ENCODE results near the gene HNRNPF. TPM values are rescaled to one million over a fixed set of nuclear protein-coding genes. Genes with fewer than 3 reads are reported as not detected.
A peak's percentile ranks its signal among the peaks of the same experiment; 100 is the strongest.

HNRNPF gene
- total RNA-seq, 6 experiments from 2014 or later: 106 to 160 (median 121) TPM

- Histone ChIP-seq H3K4me3 (no peak overlapping the region), H3K27me3 (no peaks in the 10 kb centered on the region), H3K36me3 (no peaks in the 10 kb centered on the region), H3K27ac (no peak overlapping the region), H3K4me1 (no peaks in the 10 kb centered on the region), H3K9me3 (no peaks in the 10 kb centered on the region)
- no peak for TF ChIP-seq POLR2A (IDR thresholded peaks at IDR 0.05)
- TF ChIP-seq, protein P1, sequence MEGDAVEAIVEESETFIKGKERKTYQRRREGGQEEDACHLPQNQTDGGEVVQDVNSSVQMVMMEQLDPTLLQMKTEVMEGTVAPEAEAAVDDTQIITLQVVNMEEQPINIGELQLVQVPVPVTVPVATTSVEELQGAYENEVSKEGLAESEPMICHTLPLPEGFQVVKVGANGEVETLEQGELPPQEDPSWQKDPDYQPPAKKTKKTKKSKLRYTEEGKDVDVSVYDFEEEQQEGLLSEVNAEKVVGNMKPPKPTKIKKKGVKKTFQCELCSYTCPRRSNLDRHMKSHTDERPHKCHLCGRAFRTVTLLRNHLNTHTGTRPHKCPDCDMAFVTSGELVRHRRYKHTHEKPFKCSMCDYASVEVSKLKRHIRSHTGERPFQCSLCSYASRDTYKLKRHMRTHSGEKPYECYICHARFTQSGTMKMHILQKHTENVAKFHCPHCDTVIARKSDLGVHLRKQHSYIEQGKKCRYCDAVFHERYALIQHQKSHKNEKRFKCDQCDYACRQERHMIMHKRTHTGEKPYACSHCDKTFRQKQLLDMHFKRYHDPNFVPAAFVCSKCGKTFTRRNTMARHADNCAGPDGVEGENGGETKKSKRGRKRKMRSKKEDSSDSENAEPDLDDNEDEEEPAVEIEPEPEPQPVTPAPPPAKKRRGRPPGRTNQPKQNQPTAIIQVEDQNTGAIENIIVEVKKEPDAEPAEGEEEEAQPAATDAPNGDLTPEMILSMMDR (IDR thresholded peaks at IDR 0.05): peak; percentile 93 to 95 (median 95)
- WGBS (ENCODE audit: insufficient coverage, low coverage, low lambda C conversion rate, missing lambda C conversion rate): 44% methylated on average over 7 of the region's 13 CpGs
- peak; percentile 99 to 100 (median 100) for ATAC-seq
- peak; percentile 84 to 87 (median 85) for DNase-seq
- intact Hi-C loops (cut with DNase I): loop anchor here in 1 of 2 donors (10.0 kb wide), 1 partner anchor 54 kb away; no protein-coding TSS in a partner anchor
These were observed 60.3 kb downstream of the HNRNPF start for GRCh38 chr10:43348511-43349312.

DNA sequence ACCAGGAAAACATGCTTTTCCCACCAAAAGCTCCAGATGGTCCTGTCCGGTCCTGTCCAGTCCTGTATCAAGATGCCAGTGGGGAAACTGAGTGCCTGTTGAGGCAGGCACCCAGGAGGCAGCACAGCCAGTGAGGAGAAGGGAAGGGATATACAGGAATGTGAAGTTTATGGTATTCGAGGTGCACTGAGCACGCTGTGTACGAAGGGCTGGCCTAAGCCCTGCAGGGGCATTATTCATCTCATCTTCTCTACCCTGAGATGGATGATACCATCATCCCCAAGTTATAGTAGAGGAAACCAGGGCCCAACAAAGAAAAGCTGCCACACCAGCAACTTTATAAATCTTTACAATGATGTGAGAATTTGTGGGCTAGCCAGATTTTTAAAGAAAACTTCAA is 61.0 kb downstream of the HNRNPF start:
- no peaks in the 10 kb centered on the region for H3K27me3 ChIP-seq
- H3K27ac ChIP-seq: no peak overlapping the region
- H3K4me1 ChIP-seq: no peaks in the 10 kb centered on the region
- H3K36me3 ChIP-seq: no peaks in the 10 kb centered on the region
- H3K9me3 ChIP-seq: no peaks in the 10 kb centered on the region
- no peak for ATAC-seq
- no peak for DNase-seq
- H3K4me3 ChIP-seq: no peak overlapping the region
- 94% methylated on average over 2 of the region's 4 CpGs for WGBS (ENCODE audit: insufficient coverage, low coverage, low lambda C conversion rate, missing lambda C conversion rate)
- intact Hi-C loops (cut with DNase I): loop anchor here in 1 of 2 donors (10.0 kb wide), 1 partner anchor 53 kb away; no protein-coding TSS in a partner anchor
- TF ChIP-seq POLR2A (IDR thresholded peaks at IDR 0.05): no peak
- TF ChIP-seq, protein P1 (IDR thresholded peaks at IDR 0.05): no peak

- no peak for DNase-seq
- WGBS (ENCODE audit: insufficient coverage, low coverage, low lambda C conversion rate, missing lambda C conversion rate): 82% methylated on average over 4 of the region's 8 CpGs
- TF ChIP-seq POLR2A (IDR thresholded peaks at IDR 0.05): no peak
- TF ChIP-seq, protein P1 (IDR thresholded peaks at IDR 0.05): no peak
These were observed 64.9 kb downstream of the HNRNPF start for GRCh38 chr10:43344051-43344450.

GRCh38 chr10:43343126-43343525 is 65.9 kb downstream of the HNRNPF start:
- DNase-seq: no peak
- no peak for TF ChIP-seq POLR2A (IDR thresholded peaks at IDR 0.05)
- TF ChIP-seq, protein P1 (IDR thresholded peaks at IDR 0.05): no peak
- no peak for ATAC-seq
- no peaks in the 10 kb centered on the region for H3K4me1 ChIP-seq
- no peak overlapping the region for H3K27ac ChIP-seq
- intact Hi-C loops (cut with DNase I): loop anchor here in 1 of 2 donors (10.0 kb wide), 1 partner anchor 48 kb away; no protein-coding TSS in a partner anchor
- H3K27me3 ChIP-seq: no peaks in the 10 kb centered on the region
- WGBS (ENCODE audit: insufficient coverage, low coverage, low lambda C conversion rate, missing lambda C conversion rate): 95% methylated on average over 9 of the region's 15 CpGs
- H3K36me3 ChIP-seq: no peaks in the 10 kb centered on the region
- H3K4me3 ChIP-seq: no peak overlapping the region
- no peaks in the 10 kb centered on the region for H3K9me3 ChIP-seq

More at GRCh38 chr10:43344051-43344450, 64.9 kb downstream of the HNRNPF start:
- intact Hi-C loops (cut with DNase I): loop anchor here in 1 of 2 donors (10.0 kb wide), 1 partner anchor 49 kb away; no protein-coding TSS in a partner anchor
- no peaks in the 10 kb centered on the region for H3K4me1 ChIP-seq
- H3K4me3 ChIP-seq: no peak overlapping the region
- H3K27me3 ChIP-seq: no peaks in the 10 kb centered on the region
- H3K9me3 ChIP-seq: no peaks in the 10 kb centered on the region
- no peaks in the 10 kb centered on the region for H3K36me3 ChIP-seq
- no peak overlapping the region for H3K27ac ChIP-seq
- ATAC-seq: no peak
